ENCODE measurements around the gene RNLS. TPM values are rescaled to one million over a fixed set of nuclear protein-coding genes. Genes with fewer than 3 reads are reported as not detected.

Gene RNLS
- total RNA-seq, 2 donors from 2014 or later, result 6.2 to 9.4 TPM

- Histone ChIP-seq H3K36me3 (no peaks in the 10 kb centered on the region), H3K27ac (no peak overlapping the region), H3K27me3 (replicated peaks; ENCODE audit: insufficient read depth) (no peaks in the 10 kb centered on the region), H3K4me1 (ENCODE audit: control insufficient read depth in 1 of 2, low read depth in 2 of 2) (peaks cover 5 to 44% of the 10 kb centered on the region in 2 donors), H3K9me3 (no peaks in the 10 kb centered on the region), H3K4me3 (no peak overlapping the region)
- TF ChIP-seq, protein P1, sequence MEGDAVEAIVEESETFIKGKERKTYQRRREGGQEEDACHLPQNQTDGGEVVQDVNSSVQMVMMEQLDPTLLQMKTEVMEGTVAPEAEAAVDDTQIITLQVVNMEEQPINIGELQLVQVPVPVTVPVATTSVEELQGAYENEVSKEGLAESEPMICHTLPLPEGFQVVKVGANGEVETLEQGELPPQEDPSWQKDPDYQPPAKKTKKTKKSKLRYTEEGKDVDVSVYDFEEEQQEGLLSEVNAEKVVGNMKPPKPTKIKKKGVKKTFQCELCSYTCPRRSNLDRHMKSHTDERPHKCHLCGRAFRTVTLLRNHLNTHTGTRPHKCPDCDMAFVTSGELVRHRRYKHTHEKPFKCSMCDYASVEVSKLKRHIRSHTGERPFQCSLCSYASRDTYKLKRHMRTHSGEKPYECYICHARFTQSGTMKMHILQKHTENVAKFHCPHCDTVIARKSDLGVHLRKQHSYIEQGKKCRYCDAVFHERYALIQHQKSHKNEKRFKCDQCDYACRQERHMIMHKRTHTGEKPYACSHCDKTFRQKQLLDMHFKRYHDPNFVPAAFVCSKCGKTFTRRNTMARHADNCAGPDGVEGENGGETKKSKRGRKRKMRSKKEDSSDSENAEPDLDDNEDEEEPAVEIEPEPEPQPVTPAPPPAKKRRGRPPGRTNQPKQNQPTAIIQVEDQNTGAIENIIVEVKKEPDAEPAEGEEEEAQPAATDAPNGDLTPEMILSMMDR (IDR thresholded peaks at IDR 0.05), result no peak
- DNase-seq (ENCODE audit: low spot score) (no peak), ATAC-seq (ENCODE audit: insufficient number of reproducible peaks, low FRiP score, low read depth) (no peak)
Measured at GRCh38 chr10:88228130-88228529, 355.0 kb downstream of the RNLS start.

DNA sequence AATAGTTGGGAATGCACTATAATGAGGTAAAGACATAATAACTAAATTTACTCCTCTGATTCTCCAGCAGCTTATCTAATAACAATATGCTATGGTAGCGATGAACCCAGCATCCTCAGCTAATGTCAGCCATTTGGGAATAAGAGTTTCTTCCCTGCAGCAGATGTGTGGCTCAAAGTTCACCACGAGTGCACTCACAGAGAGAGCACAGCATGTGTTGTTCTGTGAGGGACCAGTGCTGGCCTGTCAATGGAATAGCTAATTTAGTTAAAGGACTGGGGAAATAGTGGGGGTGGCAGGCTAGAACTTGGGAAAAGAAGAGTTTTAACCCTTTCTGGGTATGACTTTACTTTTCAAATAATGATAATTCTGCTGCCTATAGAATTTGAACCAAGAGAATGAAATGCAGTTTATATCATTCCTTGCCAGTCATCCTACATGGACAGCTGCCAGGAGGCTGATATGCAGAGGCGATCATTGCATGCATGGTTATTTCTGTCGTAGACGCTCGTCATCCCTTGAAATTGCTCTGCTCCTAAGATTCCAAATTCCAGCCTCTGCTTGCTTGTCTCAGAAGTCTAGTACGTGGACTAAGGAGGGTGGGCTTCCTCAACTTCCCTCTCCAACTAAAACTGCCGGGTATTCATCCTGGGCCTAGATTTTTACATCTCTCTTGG, 355.6 kb downstream of the RNLS start:
- Histone ChIP-seq H3K4me3 (no peak overlapping the region), H3K36me3 (no peaks in the 10 kb centered on the region), H3K27me3 (replicated peaks; ENCODE audit: insufficient read depth) (no peaks in the 10 kb centered on the region), H3K4me1 (ENCODE audit: control insufficient read depth in 1 of 2, low read depth in 2 of 2) (peaks cover 0 to 45% of the 10 kb centered on the region in 2 donors), H3K9me3 (no peaks in the 10 kb centered on the region), H3K27ac (peak overlapping the region in 1 of 2 donors; percentile 29)
- DNase-seq (ENCODE audit: low spot score) (no peak), ATAC-seq (ENCODE audit: insufficient number of reproducible peaks, low FRiP score, low read depth) (no peak)
- TF ChIP-seq, protein P1 (IDR thresholded peaks at IDR 0.05), result no peak

GRCh38 chr10:88226891-88227290, 356.2 kb downstream of the RNLS start:
- peaks cover 0 to 41% of the 10 kb centered on the region in 2 donors for H3K4me1 ChIP-seq (ENCODE audit: control insufficient read depth in 1 of 2, low read depth in 2 of 2)
- ATAC-seq (ENCODE audit: insufficient number of reproducible peaks, low FRiP score, low read depth), result no peak
- no peak for DNase-seq (ENCODE audit: low spot score)
- peak overlapping the region in 1 of 2 donors; percentile 29 for H3K27ac ChIP-seq
- no peaks in the 10 kb centered on the region for H3K27me3 ChIP-seq (replicated peaks; ENCODE audit: insufficient read depth)
- TF ChIP-seq, protein P1 (IDR thresholded peaks at IDR 0.05), result no peak
- H3K9me3 ChIP-seq, result no peaks in the 10 kb centered on the region
- H3K4me3 ChIP-seq, result no peak overlapping the region
- no peaks in the 10 kb centered on the region for H3K36me3 ChIP-seq

DNA sequence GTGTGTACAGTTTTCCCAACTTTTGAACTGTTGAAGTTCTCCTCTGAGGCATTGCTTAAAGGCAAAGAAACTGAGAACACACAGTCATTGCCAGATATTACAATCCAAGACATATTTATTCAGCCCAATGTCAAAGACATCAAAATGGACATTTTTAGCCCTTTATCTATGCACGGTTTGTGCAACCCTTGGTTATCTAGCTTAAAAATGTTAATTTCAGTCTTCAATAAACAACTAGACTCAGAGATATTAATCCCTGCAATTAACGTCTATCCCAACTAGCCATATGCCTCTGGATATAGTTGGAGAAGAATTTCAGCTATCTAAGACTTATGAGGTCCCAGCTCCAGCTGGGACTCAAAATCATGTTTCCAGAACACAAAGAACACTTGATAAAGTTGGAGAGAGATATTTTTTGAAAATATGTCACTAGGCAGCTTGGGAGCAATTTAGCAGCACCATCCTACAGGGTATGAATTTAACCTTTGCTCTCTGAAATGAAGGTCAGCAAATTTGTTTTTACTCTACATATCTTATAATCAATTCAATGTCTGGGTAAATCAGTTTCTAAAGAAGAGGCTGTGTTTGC, 357.0 kb downstream of the RNLS start:
- Histone ChIP-seq H3K9me3 (no peaks in the 10 kb centered on the region), H3K4me1 (ENCODE audit: control insufficient read depth in 1 of 2, low read depth in 2 of 2) (peaks cover 0 to 40% of the 10 kb centered on the region in 2 donors), H3K4me3 (no peak overlapping the region), H3K36me3 (no peaks in the 10 kb centered on the region), H3K27ac (peak overlapping the region in 1 of 2 donors; percentile 29), H3K27me3 (replicated peaks; ENCODE audit: insufficient read depth) (no peaks in the 10 kb centered on the region)
- ATAC-seq (ENCODE audit: insufficient number of reproducible peaks, low FRiP score, low read depth), result no peak
- DNase-seq (ENCODE audit: low spot score), result no peak
- TF ChIP-seq, protein P1 (IDR thresholded peaks at IDR 0.05), result no peak

Other genes with a start within 250 kb of the RNLS start
- gene LIPJ, start 3.4 kb upstream of the RNLS start, total RNA-seq, result under 1 TPM in 1 of 2 donors, not detected in 1; 0.27 TPM
- not detected for gene LIPF, start 81.1 kb upstream of the RNLS start, total RNA-seq
- gene LIPK, start 122.9 kb upstream of the RNLS start, total RNA-seq, result not detected
- gene LIPN, start 176.7 kb upstream of the RNLS start, total RNA-seq, result not detected
- gene LIPM, start 219.4 kb upstream of the RNLS start, total RNA-seq, result not detected